Measurements from ENCODE around the gene IRF2BP2.
A peak's percentile ranks its signal among the peaks of the same experiment; 100 is the strongest.

The IRF2BP2 gene

DNA sequence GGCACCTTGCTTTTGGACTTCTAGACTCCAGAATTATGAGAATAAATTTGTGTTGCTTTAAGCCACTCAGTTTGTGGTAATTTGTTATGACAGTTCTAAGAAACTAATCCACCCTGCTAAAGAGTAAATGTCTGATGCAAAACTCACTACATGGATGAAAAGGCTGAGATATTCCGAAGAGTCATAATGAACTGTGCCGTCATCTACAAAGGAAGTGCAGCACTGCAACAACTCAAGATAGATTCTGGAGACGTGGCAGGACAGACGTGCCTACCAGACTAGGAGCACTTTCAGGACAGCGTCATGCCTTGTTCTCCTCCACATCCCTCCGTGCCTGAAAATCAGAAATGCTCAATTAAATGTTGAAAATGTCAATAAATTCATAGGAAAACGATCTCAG is 24.4 kb upstream of the IRF2BP2 start:
- DNase-seq (ENCODE audit: low spot score), result no peak

DNA sequence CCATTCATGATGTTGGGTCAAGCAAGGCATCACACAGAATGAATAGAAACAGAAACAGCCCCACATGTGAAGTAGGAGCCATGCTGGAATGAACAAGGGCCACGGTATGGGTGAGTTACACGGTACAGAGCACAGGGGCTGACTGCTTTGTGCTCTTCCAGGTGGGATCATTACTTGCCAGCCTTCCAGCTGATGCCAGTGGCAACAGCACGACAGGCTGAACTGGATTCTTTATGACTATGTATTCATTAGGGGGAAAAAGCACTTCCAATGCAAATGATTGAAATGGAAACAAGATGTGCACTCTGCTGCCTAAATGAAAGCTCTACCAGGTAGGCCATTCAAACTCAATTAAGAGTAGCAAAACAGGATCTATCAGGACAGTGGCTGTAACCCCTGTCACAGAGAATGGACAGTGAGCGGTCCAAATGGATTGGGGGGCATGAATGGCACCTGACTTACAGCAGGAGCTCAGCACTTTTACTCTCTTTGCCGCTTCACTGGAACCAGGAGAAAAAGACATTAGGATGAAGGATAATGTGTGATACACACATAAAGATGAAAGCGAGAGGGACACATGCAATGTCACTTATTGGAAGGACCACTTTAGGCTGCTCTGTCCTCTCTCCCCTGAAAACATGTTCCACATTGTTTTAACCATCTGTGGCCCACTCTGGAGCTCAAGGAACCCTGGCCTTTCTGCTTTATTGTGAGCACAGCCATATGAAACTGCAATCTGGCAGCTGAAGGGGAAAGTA is 23.4 kb upstream of the IRF2BP2 start:
- no peak for DNase-seq (ENCODE audit: low spot score)

DNA sequence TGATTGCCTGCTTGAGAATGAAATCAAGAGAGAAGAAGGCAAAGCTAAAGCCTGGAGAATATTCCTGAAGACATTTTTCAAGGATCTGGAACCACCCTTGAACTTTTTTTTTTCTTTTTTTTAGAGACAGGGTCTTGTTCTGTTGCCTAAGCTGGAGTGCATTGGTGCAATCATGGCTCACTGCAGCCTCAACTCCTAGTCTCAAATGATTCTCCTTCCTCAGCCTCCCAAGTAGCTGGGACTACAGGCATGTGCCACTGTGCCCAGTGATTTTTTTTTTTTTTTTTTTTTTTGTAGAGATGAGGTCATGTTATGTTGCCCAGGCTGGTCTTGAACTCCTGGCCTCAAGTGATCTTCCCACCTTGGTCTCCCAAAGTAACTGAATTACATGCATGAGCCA is 22.2 kb upstream of the IRF2BP2 start:
- no peak for DNase-seq (ENCODE audit: low spot score)

DNA sequence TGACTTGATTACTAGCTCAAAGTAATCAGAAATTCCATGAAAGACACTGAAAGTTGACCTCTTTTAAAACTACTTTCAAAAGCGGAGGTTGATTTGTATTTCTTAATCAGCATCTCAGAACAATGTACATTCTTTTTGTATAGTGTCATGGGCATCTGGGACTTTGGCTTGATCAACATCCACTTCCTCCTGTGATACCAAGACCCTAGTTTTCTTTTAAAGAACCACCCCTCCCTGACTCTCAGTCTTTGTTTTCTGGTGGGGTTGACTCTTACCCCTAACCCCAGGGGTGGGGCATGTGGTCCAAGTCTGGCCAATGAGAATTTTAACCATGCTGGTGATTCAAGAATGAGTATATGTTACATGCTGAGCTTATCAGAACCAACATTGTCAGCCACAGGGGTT is 21.7 kb upstream of the IRF2BP2 start:
- DNase-seq (ENCODE audit: low spot score), result no peak

DNA sequence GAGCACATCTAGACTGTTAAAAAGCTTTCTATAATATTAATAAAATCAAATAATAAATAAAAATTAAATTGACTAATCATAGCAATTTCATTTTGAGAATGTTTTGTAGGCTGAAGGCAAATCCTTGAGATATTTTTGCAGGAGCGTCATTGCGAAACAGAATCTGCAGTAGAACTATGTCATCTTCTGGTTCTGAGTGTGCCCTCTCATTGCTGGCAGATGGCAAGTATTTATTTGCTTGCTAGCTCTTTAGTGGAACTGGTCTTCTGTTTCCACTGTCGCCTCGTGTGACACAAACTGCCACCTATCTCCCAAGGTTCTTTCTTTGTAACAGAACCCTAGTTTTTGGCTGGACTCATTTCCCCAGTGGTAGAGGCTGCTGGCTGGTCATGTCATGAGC is 19.0 kb upstream of the IRF2BP2 start:
- no peak for DNase-seq (ENCODE audit: low spot score)

DNA sequence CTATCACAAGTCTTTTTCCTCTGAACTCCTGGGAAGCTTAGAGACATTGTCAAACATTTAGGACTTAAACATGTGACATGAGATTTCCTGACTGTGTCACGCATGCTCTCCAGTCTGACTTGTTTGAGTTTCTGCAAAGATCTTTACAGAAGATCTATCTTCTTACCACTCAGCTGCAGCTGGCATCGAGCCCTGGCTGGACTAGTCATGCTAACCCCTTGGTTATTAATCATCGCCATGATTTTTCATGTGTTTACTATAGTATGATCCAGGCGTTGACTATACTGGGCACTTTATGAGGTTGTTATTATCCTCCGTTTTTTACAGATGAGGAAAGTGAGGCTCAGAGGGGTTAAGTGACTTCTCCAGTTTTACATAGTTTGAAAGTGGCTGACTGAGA is 18.1 kb upstream of the IRF2BP2 start:
- DNase-seq (ENCODE audit: low spot score), result no peak

DNA sequence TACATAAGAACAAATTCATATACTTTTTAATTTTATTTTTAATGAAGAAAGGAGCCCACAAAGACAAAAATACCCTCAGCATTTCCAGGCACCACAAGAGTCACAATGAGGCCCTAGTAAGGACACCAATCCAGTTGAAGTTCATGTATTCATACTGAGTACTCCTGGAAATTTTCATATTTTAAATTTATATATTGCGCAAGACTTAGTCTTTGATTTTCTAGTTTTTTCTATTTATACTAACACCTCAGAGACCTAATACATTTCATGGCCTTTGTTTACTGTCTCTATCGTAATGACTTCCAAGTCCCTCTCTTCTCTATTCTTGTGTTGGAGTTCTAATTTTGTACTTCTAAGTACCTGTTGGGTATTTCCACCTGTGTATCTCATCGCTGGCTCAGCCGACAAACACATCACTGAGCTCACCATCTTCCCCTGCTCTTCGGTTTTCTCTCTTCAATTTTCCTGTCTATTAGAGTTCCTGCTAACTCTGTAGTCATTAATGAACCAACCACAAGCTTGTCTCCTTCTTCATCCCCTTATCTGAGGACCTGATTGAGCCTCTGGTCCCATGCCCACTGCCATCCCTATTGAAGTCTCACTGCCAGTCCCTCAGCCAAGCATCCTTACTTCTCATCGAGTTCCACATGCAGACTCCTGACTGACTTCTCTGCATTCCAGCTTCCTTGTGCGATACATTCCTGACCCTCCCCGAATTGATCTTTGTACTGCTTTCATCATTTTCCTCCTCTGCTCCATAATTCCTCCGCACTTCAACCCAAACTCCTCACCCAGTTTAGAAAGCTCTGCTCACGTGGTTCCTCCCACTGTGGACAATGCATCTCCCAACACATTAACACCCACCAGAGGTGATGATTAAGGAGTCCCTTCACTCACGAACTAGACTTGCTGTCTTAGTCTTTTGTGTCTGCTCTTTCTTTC is 17.3 kb upstream of the IRF2BP2 start:
- DNase-seq (ENCODE audit: low spot score), result no peak

DNA sequence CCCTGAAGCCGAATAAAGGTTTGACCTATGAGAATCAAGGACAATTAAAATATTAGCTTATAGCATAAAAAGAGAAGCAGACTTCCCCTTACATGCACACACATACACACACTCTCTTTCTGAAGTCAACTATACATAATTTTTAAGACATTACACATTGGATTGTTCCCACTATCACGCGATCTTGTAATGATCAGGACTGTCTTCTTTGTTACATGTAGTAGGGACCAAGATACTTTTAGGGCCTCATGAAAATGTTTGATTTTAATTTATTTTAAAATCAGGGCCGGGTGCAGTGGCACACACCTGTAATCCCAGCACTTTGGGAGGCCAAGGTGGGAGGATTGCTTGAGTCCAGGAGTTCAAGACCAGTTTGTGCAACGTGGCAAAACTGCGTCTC is 16.4 kb upstream of the IRF2BP2 start:
- DNase-seq (ENCODE audit: low spot score), result no peak

DNA sequence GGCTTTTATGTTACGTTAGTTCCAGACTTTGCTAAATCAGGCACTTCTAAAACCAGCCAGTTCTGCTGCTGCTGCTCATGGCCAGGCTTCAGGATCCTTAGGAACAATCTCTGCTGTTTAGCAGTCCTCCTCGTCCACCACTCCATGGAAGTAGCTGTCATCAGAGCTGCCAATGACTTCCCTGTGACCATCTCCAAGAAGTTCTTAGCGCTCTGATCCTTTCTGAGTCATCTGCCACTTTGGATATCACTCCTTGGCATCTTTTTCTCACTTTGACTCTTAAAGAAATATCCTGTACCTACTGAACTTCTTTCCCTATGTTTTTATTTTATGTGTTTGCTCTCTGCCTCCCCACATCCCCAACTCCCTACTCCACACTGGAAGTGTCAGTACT is 14.7 kb upstream of the IRF2BP2 start:
- no peak for DNase-seq (ENCODE audit: low spot score)

DNA sequence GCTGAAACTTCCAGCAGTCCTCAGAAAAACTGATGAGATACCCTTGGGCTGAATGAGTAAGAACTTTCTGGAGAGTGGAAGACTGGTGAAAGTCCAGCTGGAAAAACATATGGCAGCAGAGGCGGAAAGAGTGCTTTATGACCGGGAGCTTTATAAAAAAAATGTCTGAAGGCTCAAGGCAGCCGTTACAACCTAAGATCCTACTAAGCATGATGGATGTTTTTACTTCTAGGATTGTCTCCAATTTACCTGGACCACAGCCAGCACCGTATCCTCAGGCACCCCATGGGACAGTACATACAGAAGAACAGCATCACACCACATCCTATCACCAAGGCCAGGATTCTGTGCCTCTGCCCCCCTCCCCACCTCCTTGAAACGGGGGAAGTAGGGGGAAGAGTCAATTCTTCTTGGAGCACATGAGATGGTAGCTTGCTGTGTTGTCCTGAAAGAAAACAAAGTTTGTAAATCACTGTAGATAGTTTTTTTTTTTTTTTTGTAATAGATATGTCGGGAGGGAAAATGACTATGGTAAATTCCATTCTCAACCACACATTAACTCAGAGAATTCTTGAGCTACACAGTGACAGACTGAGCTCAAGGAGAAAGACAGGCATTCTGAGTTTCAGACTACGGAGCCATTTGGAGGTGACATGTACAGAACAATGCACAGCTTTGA is 11.8 kb upstream of the IRF2BP2 start:
- no peak for DNase-seq (ENCODE audit: low spot score)

DNA sequence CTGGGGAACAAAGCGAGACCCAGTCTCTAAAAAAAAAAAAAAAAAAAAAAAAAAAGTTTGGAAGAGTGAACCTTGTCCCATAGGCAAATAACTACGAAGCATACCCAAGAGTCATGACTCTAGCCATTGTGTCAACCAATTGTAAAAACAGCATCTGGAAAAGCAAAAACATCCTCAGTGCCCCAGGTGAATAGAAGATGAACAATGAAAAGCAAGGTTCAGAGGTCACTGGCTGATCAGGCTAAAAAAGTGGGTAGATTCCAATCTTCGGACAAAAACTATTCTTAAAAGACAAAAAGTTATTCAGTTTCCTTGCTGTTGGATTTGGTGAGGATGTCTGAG is 11.1 kb upstream of the IRF2BP2 start:
- no peak for DNase-seq (ENCODE audit: low spot score)

DNA sequence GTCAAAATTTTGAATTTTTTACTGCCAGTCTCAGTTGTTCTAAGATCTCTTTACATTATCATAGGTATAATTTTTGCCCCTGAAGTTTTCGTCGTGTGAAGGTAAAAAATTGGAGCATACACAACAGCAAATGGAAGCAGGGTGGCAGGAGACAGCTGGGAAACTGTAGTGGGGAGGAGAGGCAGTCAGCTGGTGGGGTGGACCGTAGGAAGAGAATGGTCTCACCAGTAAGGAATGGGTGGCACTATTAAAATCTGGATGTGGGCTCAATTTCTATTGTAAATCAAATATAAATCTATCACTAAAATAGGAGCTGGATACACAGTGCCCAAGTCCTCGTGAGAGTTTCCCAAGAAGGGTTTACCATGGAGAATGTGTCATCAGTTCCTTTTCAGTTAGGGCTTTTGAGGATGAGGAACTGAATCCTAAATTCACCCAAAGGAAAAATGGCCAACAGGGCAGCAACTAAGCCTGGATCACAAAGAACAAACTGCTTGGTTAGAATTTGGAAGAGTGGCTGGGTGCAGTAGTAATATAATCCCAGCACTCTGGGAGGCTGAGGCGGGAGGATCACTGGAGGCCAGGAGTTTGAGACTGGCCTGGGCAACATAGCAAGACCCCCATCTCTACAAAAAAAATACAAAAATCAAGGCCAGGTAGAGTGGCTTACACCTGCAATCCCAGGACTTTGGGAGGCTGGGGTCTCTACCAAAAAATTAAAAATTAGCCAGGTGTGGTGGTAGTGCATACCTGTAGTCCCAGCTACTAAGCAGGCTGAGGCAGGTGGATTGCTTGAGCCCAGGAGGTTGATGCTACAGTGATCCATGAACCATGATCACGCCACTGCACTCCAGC is 10.5 kb upstream of the IRF2BP2 start:
- DNase-seq (ENCODE audit: low spot score), result no peak

DNA sequence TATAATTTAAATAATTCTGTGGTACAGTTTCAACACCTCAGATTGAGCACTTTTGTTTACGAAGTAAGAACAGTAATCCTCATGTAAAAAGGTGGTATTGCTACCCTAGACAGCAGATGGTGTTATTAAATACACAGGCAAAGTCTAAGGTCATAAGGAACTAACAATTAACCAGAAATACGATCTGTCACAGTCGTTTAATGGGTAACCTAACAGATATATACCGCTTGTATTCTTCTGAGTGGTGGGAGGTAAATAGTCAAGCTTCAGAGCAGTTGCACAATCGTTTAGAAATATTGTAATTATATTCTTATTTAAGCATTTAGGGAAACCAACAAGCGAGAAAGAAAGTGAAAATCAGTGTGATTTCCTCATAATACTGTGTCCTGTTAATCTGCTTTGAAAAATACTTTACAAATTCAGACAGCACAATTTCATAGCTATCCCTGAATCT is 9.8 kb upstream of the IRF2BP2 start:
- DNase-seq (ENCODE audit: low spot score), result no peak

DNA sequence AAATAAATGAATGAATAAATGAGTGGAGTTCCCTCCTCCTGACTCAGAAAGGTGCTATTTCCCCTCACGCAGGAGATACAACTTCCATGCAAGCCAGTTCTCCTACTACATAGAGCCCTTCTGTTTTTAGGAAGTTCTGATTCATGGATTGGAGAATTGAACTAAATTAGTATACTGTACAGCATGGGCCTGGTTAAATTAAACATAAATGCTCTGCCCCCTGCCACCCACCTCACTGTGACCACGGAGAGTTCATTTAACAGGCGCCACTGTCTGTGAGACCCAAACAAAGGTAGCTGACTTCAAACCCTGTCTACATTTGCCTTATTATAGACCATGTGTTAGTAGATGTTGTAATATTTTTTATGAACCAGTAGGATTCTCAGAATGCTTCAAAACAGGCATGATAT is 9.1 kb upstream of the IRF2BP2 start:
- no peak for DNase-seq (ENCODE audit: low spot score)

DNA sequence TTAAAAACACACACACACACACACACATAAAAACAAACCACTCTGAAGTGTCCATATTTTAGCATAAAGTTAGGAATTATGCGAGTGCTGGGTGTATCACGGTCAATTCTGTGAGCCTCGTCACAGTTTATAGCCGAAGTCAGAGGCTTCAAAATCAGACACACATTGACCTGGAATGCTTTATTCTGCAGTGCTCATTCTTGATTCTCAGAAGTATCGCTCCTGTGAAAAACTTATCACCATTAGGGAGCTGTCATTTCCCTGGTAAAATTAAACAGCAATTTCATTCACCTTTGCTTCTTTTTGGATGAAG is 8.7 kb upstream of the IRF2BP2 start:
- DNase-seq (ENCODE audit: low spot score), result no peak

DNA sequence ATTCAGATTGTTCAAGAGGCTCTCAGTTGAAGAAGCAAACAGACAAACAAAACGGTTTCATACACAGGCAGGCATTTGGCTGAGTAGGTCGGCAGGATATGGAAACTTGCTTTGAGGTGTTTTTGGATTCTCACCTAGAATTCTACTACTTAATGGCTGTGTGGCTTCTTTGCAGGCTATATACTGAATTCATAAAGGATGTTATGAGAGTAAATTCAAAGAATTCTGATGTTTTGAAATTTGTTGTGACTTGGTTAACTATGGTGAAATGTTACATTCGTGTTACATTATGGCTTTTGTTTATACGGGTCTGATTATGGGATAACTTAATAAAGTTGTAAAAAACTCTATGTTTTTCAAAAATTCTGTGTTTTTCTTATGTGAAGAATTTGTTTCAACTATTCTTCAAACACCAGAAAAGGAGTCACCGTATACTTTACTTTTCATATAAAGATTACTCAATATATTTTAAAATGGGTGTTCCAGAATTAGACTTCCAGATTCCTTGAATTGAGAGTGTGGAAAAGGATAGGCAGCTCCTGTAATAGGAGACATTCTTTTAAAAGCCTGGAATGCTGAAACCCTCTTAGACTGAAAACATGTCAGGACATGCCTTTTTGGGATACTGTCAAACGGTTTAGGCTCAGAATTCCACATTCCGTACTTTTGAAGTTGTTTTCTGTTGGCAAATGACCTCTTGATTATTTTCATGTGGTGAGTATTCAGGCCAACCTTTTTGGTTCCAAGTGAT is 8.2 kb upstream of the IRF2BP2 start:
- no peak for DNase-seq (ENCODE audit: low spot score)

DNA sequence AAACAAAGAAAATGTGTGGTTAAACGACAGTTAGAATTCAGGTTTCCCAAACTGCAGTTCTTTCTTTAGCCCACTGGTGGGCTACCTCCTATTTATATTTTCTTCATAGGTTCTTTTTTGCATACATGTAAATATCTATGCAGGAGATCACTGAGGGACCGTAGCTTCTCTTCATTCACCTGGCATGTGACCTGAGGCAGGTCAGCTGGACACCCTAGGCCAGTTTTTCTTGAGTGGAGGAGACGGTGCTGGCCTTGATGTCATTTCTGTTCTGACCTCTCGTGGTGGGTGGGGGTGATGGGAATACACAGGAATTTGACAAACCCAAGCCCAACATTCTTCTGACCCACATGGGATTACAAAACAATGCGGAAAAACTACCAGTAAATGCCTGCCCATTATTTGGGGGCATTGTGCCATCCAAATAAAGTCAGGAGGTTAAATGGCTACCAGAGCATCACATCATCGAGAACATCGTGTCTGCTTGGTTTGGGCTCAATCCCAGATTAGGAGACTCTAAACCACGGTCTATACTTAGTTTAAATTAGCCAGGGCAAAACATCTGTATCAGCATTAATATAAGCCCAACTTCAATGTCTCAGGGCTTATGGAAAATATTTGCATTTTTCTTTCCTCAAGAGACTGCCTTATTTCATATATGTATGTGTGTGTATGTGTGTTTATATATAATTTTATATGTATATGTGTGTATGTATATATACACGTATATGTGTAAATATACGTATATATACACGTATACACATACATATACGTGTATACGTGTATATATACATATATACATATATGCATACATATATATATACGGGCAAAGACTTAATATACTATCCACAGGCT is 7.4 kb upstream of the IRF2BP2 start:
- no peak for DNase-seq (ENCODE audit: low spot score)

DNA sequence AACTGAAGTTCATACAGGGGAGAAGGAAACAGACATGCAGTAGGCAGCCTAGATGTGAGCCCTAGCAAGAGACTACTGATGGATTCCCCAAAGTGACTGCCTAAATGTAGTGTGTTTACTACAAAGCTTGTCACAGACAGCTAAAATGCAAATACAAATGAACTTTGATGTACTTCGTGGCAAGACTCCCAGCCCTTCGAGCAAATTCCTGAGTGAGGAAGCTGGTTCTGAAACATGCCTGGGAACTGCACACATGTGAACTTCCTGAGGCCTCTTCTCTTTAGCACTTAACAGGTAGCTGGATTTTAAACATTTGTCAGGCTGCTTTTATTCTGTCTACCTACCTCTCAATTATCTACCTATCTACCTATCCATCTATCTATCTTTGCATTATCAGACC is 6.7 kb upstream of the IRF2BP2 start:
- no peak for DNase-seq (ENCODE audit: low spot score)

DNA sequence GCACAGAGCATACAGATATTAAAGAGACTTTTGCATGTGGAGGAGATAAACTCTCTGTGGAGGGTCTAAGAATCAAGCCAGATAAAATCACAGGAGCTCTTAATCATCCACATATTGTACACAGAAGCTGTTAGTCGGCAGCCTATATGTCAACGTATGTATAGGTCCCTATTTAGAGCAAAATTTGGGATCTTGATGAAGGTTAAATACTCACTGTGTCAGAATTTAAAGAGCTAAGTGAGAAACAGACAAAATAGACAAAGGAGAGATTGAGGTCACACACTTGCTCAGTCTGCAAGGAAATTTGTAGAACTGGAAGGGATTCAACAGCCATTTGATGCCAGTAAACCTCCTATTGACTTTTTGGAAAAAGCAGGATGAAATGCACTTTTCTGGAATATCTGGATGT is 4.1 kb upstream of the IRF2BP2 start:
- DNase-seq (ENCODE audit: low spot score), result no peak

DNA sequence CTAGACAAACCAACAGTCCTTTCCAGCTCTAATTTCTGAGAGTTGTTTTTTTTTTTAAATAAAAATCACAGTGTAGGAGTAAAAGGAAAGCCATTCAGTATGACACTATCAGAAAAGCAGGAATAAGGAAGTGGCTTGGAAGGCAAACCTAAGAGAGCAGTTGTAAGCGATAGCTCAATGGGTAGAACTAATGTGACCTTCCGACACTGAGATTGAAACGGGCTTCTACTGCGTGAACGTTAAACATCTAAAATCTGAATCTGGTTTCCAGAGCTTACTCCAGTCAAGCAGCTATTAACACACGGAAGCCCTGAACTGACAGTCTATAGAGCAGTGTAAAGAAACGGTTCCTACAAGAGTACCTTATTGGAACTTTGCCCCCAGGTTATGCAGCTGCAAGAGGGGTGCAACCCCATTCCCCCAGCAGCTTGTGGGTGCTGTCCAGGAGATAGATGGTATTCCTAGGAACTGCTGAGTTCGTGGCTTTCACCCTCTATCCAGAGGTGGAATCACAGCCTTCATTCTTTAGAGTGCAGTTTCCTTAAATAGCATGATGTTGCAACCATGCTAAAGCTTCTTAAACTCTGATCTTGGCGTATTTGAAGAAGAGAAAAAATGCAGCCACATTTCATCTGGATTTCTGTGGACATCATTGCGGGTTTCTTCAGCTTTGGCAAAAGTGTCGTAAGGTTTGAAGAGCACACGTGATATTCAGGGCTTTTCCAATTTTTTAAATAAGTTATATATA is 3.3 kb upstream of the IRF2BP2 start:
- peak; percentile 58 for DNase-seq (ENCODE audit: low spot score)

All from putamen (tissue), 1 donor.